HG02943 (cell line): Measurements from ENCODE around the gene LCE2B.

ENCODE experiments used
- ATAC-seq: cut with Tn5 transposase; IDR thresholded peaks from one replicate; pipeline ENCODE4 v1.9.1; 2021; ENCODE audit warnings: mild to moderate bottlenecking, low read depth, moderate library complexity; ENCODE audit not compliant: unreplicated experiment

The LCE2B gene

GRCh38 chr1:152725261-152725660, 39.3 kb downstream of the LCE2B start:
- ATAC-seq: no peak

DNA sequence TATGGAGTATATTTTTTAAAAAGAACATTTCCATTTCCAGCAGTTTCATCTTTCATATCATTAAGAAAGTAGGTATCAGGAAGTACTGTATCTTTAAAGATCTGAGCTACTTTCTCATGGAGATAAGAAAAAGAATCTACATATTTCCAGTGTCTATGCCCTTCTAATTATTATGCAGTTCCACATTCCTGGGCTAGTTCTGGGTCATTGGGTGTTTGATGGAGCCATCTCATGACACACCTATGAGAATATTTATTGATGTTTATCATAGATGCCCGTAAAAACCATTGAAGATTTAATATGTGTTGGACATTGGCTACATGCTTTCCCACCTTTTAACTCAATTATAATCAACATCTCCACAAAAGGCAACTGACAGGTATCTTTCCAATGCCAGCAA, 43.1 kb downstream of the LCE2B start:
- ATAC-seq: no peak

DNA sequence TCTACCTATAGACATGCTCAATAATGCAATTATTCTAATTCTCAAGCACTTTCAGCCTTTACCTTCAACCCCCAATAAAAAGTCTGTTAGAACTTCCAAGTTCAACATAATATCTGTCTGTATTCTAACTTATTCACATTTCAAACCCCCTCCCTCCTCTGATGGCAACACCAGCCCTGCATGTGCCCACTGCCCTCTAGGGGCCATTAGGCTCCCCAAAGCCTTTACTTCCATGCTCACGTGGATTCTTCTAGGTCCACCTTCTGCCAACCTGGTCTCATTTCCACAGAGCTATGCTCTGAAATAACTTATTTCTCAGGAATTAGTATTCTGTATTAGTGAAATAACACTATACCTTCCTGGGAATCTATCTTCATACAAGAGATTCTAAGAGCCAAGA, 49.7 kb downstream of the LCE2B start:
- ATAC-seq: no peak
